Fibroblast of skin of abdomen (primary cell): ENCODE results near the gene BNC2. TPM values are rescaled to one million over a fixed set of nuclear protein-coding genes. Genes with fewer than 3 reads are reported as not detected.
"Not testable (repeated sequence)": the region's sequence is repeated elsewhere in the genome, so short reads cannot be mapped to it uniquely, and the experiment has no call there.

Experiments
- DNase-seq: peaks from one replicate; pipeline ENCODE4 v3.0.0-alpha.2; 2013
- polyA plus RNA-seq, 2 experiments: library from polyadenylated mRNA; unstranded; fragments of 120-200 nt; gene quantifications; one replicate each; pipeline ENCODE4 v1.2.1, GENCODE V29; 2013; ENCODE audit not compliant: insufficient read length in 2 of 2

Gene BNC2, protein sequence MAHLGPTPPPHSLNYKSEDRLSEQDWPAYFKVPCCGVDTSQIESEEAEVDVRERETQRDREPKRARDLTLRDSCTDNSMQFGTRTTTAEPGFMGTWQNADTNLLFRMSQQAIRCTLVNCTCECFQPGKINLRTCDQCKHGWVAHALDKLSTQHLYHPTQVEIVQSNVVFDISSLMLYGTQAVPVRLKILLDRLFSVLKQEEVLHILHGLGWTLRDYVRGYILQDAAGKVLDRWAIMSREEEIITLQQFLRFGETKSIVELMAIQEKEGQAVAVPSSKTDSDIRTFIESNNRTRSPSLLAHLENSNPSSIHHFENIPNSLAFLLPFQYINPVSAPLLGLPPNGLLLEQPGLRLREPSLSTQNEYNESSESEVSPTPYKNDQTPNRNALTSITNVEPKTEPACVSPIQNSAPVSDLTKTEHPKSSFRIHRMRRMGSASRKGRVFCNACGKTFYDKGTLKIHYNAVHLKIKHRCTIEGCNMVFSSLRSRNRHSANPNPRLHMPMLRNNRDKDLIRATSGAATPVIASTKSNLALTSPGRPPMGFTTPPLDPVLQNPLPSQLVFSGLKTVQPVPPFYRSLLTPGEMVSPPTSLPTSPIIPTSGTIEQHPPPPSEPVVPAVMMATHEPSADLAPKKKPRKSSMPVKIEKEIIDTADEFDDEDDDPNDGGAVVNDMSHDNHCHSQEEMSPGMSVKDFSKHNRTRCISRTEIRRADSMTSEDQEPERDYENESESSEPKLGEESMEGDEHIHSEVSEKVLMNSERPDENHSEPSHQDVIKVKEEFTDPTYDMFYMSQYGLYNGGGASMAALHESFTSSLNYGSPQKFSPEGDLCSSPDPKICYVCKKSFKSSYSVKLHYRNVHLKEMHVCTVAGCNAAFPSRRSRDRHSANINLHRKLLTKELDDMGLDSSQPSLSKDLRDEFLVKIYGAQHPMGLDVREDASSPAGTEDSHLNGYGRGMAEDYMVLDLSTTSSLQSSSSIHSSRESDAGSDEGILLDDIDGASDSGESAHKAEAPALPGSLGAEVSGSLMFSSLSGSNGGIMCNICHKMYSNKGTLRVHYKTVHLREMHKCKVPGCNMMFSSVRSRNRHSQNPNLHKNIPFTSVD
- polyA plus RNA-seq (2013, experiment 1 of 2; ENCODE audit: insufficient read length) = 22.5 TPM
- polyA plus RNA-seq (2013, experiment 2 of 2; ENCODE audit: insufficient read length) = 20.5 TPM

- peak; percentile 72 for DNase-seq
Observed at GRCh38 chr9:16870596-16871335, at the start of gene BNC2. TSS of gene BNC2 (minus strand) at chr9:16870670. CDS start at chr9:16870648, 22 bp downstream.

DNA sequence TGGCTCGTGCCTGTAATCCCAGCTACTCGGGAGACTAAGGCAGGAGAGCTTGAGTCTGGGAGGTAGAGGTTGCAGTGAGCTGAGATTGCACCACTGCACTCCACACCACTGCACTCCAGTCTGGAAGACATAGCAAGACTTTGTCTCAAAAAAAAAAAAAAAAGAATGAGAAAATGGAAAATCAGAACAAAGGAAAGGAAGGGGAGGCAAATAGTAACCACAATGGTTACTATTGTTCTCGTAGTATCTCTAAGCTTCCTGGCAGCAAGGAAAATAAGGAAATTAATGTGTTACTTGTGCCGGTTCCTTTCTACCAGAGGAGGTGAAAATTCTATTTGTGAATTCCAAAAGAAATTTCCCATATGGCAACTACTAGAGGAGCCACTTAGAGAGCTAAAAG lies 48.5 kb upstream of the BNC2 start:
- no peak for DNase-seq

DNA sequence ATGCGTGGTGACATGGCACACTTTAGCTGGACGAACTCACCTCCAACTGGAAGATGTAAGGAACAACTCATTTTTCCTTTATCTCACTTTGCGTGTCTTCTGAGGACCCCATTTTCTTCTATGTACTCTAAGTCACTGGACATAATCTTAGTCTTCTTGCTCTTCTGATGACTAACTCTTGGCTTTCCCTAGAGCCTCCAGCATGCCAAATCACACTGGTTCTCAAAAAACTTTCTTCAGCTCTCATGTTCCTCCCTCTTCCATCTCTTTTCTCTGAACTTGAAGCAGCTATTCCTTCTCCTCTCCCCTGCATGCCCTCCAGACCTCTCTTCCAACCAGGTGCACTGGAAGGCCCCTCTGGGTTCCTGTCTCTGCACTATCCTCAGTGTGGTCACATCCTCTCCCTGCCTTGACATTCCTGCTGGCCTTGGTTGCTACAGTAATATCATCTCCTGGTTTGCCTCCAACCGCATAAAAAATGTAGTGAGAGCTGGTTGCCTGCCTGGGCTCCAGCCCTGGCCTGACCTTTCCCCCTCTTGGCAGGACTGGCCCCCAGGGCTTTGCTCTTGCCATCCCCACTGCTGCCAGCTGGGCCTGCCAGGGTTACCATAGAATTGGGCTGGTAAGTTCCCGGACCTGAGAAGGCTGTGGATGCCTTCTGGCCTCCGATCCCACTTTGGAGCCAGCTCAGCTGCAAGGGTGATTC lies 44.8 kb upstream of the BNC2 start:
- DNase-seq = no peak

DNA sequence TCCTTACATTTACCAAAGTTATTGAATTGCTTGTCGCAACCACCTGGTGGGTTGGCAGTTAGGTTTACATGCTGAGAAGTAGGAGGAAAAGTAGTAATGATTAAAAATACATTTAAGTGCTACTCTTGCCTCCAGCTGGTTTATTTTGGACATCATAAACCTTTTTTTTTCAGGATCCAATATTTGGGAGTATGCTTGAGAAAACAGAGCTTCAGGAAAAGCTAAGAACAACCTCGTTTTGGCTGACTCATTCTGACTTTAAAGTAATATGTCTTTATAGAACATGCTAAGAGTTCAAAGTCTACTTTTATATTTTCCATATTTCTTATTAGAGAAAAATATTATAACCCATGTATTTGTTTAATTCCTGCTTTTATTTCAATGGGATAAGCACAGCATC lies 41.7 kb upstream of the BNC2 start:
- no peak for DNase-seq

DNA sequence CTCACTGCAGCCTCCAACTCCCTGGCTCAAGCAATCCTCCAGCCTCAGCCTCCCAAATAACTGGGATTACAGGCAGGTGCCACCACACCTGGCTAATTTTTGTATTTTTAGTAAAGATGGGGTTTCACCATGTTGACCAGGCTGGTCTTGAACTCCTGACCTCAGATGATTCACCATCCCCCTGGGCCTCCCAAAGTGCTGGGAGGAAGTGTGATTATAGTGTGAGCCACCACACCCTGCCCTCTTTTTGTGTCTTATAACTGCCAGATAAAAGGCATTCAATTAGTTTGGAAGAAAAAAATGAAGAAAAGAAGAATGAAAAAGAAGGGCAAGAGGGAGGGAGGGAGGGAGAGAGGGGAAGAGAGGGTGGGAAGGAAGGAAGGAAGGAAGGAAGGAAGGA lies 37.7 kb upstream of the BNC2 start:
- not testable (repeated sequence) for DNase-seq

DNA sequence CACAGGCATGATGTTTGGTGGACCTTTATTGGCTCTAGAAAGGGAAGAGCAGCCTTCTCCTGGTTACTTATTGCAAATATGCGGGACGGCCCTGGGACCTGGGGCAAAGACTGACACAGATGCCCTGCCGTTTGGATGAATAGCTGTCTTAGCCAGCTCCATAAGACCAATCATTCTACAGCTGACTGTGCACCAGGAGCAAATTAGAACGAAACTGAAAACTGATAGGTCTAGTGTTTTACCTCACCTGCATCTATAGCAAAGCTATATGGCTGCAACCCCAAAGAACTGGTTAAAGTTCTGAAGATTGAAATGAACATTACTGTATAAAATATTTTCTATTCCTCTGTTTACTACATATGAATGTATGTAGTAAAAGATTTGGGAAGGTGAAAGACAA lies 34.2 kb upstream of the BNC2 start:
- no peak for DNase-seq

- DNase-seq = peak; percentile 21
Observed at GRCh38 chr9:16901590-16901989, 31.1 kb upstream of the BNC2 start.

- no peak for DNase-seq
Observed at GRCh38 chr9:16899606-16900005, 29.1 kb upstream of the BNC2 start.

GRCh38 chr9:16898464-16898863 lies 28.0 kb upstream of the BNC2 start:
- DNase-seq = no peak

DNA sequence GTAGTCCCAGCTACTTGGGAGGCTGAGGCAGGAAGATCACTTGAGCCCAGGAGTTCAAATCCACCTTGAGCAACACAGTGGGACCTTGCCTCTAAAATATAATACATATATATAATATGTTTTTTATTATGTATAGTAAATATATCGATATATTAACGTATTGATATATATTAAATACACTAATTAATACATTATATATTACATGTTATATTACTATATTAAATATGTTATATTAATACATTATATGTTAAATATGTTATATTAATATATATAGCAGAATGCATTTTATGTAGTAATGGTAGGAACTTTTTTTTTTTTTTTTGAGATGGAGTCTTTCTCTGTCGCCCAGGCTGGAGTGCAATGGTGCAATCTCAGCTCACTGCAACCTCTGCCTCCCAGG lies 18.1 kb upstream of the BNC2 start:
- no peak for DNase-seq

DNA sequence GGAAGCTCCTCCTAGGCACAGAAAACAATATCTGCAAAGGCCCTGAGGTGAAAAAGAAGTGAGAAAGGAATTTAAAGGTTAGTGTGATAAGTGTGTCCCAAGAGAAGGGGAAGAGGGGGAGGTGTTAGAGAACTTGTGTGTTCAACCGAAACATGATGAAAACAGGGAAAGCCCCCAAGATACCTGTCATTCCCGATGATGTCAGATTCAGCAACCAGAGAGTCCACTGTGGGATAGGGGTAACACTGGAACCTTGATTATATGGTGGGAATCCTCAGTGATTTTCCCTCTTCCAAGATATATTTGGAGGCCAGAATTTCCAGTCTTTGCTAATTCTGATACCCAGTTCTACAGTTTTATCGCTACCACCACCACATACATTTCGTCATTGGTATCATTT lies 15.5 kb upstream of the BNC2 start:
- no peak for DNase-seq

GRCh38 chr9:16884952-16885513 lies 14.6 kb upstream of the BNC2 start:
- peak; percentile 71 for DNase-seq

DNA sequence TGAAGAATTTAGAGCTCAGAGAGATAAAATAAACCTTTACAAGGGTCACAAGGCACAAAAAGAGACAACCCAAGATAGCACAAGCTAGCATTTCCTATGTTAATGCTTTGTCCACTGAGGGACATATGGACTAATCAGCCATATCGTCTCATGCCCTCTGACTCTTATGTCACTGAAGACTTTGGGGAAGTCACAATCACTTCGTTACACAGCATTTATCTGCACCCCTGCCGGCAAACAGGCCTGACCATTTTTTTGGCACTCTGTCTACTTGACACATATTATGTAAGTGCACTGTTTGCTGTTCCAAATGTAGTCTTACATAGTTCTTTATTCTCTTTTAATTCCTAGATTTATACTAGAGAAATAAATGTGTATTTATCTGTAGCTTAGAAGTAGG lies 13.9 kb upstream of the BNC2 start:
- DNase-seq = no peak

GRCh38 chr9:16883586-16883985 lies 13.1 kb upstream of the BNC2 start:
- DNase-seq = no peak

DNA sequence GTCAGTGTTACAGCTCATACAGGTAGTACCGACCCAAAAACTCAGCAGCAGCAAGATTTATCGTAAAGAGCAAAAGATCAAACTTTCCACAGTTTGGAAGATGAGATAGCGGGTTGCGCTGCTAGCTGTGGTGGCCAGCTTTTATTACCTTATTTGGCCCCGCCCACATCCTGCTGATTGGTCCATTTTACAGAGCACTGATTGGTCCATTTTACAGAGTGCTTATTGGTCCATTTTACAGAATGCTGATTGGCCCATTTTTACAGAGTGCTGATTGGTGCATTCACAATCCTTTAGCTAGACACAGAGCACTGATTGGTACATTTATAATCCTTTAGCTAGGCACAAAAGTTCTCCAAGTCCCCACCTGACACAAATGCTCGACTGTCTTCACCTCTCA lies 12.0 kb upstream of the BNC2 start:
- DNase-seq = not testable (repeated sequence)

GRCh38 chr9:16879416-16879815 lies 8.9 kb upstream of the BNC2 start:
- no peak for DNase-seq

DNA sequence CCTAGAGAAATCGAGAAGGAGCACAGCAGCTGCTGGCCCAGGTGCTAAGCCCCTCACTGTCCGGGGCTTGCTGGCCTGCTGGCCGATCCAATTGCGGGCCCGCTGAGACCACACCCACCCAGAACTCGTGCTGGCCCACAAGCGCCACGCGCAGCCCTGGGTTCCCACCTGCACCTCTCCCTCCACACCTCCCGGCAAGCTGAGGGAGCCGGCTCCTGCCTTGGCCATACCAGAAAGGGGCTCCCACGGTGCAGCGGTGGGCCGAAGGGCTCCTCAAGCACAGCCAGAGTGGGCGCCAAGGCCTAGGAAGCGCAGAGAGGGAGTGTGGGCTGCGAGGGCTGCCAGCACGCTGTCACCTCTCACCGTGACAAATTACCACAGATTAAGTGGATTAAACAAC lies 6.8 kb upstream of the BNC2 start:
- no peak for DNase-seq

DNA sequence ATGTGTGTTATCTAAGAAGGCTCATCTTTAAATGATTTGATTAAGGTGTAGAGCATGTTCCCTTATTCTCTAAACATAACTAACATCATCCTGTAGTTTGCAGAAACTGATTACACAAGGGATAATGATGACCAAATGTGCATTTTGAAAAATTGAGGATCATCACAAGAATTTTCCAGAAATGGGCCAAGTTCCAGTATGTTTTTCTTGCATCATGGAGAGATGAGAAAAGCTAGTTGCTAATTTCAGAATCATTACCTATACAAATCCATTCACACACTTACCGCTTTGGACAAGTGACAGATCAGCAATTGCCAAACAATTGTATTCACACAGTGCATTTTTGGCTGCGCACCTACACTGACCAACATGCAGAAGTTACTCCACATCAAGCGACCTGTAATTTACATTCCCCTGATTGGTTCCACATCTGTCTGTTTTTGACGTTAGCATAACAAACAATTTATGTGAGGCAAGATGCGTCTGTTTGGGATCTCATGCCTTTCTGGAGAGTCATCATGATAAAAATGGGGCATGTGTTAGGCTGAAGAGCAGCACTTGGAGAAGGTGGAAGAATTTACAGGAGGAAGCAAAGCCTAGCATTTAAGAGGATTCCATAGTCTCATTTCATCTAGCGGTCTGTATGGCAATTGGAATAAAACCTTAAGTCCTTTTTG lies 2.8 kb upstream of the BNC2 start:
- DNase-seq = peak; percentile 51

DNA sequence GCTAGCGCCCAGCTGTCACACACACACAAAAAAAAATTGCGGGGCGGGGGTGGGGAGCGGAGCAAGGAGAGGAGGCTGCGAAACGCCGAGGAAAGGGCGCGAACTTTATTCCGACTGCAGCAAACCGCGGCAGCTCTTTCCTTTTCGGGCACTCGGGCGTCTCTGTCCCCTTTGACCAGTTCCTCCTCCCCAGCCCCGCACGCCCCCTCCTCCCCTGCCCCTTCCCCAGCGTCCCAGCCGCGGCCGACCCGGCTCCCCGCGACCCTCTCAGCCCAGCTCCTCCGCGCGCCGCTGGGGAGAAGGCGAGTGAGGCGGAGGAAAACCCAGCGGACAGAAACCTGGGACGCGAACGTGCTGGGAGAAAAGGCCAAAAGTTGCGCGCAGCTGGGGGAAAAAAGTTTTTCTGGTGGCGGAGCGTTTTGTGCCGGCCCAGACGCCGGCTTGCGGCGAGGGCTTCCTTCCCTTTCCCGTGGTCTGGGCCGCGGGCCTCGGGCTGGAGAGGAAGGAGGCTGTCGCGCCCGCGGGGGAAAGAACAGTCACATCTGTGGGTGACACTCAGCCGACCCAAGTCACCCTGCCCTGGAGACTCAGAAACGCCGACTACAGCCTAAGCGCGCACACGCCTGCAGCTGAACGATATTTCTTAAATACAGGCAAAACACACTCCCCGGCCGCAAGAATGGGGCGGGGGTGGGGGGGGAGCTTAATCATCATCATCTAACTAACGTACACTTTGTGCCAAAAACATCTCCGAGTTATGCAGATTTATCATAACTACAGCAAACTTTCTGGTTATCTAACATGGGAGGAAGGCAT lies 1.1 kb upstream of the BNC2 start:
- peak; percentile 91 for DNase-seq
